ENCODE results near the gene PANK2.
A peak's percentile ranks its signal among the peaks of the same experiment; 100 is the strongest.
"Not testable (repeated sequence)": the region's sequence is repeated elsewhere in the genome, so short reads cannot be mapped to it uniquely, and the experiment has no call there.

PANK2 gene

DNA sequence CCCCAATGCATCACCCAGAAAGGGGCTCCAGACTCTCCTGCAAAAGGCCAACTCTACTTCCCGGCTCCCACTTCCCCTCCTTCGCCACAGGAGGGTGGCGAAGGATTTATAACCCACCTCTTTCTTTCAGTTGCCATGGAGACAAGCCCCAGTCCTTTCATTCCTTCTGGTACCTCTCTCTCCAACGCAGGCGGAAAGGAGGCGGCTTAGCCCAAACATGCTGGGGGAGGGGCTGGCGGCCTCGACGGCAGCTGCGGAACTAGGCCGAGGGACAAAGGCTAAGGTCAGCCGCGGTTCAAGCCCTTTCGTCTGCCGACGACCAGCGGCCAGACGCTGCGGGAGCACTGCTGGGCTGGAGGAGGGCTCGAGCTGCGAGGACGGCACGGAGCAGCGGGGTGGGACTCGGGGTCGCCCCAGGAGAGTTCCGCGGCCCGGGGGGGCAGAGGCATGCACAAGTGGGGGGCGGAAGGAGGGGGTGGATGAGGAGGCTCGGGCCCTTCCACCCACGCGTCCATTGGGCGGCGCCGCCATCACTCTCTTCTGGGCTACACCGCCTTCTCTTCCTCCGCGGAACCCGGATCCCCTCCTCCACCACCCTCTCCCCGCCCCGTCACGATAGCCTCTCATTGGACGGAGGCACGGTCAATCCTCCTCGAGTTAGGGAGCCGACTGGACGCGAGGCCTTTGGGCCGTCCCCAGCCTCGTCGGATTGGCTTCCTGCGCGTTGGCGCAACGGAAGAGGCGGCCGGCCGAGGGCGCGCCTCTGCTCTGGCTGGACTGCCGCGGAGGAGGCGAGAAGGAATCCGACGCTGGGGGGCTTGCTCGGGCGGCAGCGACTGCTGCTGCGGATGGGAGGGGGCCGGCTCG is at the start of gene PANK2:
PANK2 (plus strand) TSS at position 766 of the 867 bp plus-strand sequence.
- DNase-seq, result peak; percentile 90 to 91

DNA sequence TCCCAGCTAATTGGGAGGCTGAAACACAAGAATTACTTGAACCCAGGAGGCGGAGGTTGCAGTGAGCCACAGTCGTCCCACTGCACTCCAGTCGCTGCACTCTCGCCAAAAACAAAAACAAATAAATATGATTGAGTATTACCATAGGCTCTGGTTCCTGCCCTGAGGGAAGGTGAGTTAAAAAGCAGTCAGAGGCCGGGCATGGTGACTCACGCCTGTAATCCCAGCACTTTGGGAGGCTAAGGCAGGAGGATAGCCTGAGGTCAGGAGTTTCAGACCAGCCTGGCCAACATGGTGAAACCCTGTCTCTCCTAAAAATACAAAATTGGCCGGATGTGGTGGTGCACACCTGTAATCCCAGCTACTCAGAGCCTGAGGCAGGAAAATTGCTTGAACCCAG is 49.0 kb upstream of the PANK2 start:
- not testable (repeated sequence) for DNase-seq

DNA sequence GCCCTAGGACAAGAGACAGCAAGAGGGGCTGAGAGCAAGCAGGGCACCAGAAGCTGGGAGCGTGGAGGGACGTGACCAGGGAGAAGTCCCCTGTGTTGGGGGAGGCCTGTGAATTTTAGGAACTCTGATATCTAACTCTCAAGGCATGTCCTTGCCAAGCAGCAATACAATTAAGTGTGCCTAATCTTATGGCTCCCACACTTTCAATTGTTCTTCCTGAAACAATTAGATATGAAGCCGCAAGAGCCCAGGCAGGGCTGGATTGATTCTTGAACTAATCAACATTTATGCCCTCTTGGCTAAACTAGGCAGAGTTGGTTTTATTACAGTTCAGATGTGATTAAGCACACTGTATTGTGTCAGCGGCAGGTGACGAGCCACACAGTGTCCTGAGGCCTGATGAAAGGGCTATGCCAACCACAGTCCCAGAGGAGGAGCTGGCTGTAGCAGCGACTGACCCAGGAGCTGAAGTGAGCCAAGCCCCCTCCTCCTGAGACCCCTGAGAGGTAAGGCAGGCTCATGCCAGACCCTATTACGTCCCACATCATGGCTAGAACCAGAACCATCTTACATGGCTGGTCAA is 46.7 kb upstream of the PANK2 start:
- DNase-seq, result no peak

DNA sequence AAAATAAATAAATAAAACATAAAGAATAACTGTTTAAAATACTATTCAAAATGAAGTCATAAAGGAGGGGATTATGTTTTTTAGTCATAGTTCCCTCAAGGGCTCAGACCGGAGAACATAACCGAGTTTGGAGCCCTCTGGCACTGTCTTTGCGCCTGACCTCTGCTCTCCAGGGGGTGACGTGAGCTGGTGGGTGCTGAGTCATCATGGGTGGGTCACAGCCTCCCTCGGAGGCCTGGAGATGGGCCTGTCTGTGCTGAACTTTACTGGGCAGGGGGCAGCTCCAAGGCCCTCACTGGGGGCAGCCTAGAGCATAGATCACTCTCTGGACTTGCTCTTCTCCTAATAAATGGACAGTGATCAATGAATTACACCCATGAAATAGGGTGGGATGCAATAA is 45.7 kb upstream of the PANK2 start:
- no peak for DNase-seq

DNA sequence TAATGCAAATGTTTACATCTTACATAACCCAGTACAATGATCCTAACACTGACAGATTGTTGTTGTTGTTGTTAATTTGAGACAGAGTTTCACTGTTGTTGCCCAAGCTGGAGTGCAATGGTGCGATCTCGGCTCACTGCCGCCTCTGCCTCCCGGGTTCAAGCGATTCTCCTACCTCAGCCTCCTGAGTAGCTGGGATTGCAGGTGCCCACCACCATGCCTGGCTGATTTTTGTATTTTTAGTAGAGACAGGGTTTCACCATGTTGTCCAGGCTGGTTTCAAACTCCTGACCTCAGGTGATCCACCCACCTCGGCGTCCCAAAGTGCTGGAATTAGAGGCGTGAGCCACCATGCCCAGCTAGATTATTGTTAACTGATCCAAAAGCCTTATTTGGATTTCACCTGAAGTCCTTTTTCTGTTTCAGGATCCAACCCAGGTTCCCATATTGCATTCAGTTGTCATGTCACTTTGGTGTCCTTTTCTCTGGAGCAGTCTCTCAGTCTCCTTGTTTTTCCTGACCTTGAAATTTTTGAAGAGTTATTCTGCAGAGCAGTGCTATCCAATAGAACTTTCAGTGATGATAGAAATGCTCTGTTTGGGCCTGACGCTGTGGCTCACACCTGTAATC is 45.1 kb upstream of the PANK2 start:
- DNase-seq, result not testable (repeated sequence)

DNA sequence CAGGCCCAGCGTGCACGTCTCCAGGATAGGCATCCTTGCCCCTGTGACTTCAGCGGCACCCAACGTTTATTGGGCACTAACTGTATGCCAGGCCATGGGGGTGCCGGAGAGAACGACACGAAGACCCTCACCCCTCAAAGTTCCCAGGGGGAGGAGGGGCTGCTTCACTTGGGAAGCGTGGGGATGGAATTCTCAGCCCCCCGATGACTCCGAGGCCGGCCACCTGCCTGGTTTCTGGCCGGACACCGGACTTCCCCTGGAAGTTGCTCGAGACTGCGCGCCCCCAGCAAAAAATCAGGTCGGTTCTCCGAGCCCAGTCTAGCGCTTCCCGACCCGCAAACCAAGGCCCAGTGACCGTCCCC is 42.8 kb upstream of the PANK2 start:
- DNase-seq, result no peak

DNA sequence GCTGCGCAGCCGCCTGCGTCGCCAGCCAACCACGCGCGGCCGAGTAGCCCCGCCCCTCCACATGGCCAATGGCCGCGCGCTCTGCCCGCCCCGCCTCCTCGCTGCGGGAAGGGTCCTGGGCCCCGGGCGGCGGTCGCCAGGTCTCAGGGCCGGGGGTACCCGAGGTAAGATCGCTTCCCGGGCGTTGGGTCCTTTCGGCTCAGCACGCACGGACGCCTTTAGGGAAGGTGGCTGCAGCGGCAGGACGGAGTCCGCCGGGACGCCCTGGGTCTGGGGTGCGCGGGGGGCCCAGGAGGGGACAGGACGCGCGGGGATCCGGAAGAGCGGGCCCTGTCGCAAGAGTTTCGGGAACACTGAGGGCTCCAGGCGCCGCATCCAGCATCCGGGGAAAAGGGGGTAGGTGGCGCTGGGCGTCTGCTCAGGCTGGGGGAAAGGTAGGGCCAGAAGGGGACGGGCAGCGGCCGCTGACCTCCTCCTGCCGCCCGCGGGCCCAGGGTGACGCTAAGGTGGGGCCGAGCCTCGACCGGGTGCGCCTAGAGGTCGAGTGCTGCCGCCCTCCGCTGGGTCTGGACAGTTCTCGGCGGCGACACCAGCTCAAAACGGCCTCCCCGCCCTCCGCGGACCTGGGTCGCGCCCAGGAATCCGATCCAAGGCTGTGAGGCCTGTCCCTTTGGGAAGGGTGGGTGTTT is 42.3 kb upstream of the PANK2 start, which contains the start of gene MAVS:
MAVS (plus strand) TSS at position 95 of the 689 bp plus-strand sequence. CDS start 7,791 bp downstream, outside the sequence.
- DNase-seq, result peak; percentile 47 to 62

DNA sequence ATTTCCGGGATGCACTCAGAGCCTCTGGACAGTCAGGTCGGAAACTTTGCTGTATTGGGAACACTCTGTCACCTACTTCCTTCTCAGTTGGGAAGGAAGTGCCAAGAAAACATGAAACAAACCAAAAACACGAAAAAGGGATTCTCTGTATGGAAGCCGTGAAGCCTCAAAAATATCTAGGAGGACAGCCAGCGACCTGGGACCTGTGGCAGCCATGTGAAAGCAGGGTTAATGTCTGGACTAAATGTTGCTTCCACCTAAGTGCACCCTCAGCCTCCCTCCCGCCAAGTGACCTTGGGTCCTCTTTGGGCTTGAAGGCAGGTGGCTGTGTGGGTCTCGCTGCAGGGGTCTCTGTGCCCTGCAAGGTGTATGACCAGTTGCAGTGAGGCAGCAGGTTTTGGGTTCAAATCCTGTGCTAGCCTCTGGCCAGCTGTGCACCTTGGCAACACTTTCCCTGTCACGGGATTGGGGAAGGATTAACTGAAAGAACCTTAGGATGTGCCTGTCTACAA is 41.7 kb upstream of the PANK2 start:
- no peak for DNase-seq

DNA sequence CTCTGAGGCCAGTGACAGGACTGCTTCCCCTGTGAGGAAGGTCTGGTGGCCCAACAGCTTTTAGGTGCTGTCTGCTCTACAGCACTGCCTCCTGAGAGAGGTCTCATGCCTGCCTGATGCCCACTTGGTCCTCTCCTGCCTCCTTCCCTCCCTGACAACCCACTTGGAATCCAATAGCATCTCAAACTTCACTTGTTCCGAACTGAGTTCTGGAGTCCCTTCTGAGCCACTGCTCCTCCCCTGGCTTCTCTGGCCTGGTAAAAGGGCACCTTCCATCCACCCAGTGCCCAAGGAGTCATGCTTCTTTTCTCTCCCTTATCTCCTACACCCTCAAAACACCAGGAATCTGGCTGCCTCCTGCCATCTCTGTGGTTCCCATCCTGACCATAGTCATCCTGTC is 40.6 kb upstream of the PANK2 start:
- DNase-seq, result no peak

DNA sequence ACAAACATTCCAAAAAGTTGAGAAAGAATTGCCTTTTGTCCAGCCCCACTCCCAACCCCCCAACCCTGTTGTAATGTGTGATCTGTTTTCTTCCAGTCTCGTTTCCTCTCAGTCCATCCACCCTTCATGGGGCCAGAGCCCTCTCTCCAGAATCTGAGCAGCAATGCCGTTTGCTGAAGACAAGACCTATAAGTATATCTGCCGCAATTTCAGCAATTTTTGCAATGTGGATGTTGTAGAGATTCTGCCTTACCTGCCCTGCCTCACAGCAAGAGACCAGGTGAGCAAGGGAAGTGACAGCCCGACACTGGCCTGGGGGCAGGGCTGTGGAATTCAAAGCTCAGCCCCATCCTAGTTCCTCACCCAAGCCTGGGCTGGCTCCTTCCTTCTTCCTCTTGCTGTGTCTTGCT is 34.7 kb upstream of the PANK2 start:
- DNase-seq, result no peak

DNA sequence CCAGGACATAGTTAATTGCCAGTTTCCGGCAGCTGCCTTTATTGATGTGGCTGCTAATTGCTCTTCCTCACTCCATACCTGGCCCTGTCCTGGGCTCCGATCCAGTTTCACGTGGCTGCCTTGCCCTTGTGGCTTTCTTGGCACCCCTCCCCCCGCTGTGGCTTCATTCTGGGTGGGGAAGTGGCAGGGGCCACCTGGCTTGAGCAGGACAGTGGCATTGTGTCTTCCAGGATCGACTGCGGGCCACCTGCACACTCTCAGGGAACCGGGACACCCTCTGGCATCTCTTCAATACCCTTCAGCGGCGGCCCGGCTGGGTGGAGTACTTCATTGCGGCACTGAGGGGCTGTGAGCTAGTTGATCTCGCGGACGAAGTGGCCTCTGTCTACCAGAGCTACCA is 31.8 kb upstream of the PANK2 start:
- DNase-seq, result no peak

DNA sequence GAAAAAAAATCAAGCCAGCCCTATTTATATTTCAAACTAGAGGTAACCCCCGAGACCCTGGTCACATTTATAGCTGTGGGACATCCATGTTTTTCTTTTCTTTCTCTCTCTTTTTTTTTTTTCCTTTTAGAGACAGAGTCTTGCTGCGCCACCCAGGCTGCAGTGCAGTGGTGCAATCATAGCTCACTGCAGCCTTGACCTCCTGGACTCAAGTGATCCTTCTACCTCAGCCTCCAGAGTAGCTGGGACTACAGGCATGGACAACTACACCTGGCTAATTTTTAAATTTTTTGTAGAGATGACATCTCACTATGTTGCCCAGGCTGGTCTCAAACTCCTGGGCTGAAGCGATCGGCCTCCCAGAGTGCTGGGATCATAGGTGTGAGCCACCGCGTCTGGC is 30.5 kb upstream of the PANK2 start:
- DNase-seq, result no peak

DNA sequence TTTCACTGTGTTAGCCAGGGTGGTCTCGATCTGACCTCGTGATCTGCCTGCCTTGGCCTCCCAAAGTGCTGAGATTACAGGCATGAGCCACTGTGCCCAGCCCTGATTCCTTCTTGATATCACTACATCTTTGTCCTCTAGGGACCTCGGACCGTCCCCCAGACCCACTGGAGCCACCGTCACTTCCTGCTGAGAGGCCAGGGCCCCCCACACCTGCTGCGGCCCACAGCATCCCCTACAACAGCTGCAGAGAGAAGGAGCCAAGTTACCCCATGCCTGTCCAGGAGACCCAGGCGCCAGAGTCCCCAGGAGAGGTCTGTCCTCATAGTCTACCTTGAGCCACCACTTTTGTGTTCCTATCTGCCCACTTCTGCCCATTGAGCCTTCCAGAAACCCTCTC is 28.0 kb upstream of the PANK2 start:
- no peak for DNase-seq

DNA sequence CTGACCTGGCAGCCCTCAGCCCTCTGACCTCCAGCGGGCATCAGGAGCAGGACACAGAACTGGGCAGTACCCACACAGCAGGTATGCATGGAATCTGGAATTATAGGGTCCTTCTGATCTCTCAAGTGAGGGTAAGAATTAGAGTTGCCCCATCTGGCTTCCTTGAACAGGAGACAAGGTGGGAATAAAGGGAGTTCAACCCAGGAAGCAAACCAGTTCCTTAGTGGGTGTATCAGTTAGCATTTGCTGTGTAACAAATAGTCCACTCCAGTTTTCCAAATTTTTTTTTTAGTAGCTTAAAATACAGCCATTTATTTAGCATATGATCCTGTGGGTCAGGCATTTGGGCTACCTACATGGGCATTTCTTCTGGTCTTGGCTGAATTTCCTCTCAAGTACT is 26.9 kb upstream of the PANK2 start:
- no peak for DNase-seq

DNA sequence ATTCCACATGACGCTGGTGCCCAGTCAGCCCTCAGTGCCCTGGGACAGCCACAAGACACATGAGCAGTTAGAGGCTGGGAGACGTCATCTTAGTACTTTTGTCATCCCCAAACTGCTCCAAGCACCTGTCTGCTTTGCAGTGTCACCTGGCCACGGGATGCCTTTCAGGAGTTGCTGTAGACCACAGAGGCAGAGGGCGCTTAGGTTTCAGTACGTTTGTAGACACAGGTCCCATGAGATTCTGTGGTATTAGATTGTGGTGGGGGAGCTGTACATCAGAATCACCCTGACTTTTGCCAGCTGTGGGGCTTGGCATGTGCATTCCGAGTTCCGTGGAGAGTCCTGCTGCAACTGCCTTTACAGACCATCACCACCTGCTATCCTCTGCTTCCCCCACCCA is 25.9 kb upstream of the PANK2 start:
- DNase-seq, result no peak

DNA sequence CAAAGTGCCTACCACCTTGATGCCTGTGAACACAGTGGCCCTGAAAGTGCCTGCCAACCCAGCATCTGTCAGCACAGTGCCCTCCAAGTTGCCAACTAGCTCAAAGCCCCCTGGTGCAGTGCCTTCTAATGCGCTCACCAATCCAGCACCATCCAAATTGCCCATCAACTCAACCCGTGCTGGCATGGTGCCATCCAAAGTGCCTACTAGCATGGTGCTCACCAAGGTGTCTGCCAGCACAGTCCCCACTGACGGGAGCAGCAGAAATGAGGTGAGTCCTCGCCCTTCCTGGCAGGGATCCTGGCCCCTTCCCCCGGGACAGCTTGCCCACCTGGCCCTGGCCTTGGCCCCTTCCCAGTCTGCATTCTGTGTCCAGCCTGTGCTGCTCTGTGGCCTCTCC is 24.7 kb upstream of the PANK2 start:
- no peak for DNase-seq

DNA sequence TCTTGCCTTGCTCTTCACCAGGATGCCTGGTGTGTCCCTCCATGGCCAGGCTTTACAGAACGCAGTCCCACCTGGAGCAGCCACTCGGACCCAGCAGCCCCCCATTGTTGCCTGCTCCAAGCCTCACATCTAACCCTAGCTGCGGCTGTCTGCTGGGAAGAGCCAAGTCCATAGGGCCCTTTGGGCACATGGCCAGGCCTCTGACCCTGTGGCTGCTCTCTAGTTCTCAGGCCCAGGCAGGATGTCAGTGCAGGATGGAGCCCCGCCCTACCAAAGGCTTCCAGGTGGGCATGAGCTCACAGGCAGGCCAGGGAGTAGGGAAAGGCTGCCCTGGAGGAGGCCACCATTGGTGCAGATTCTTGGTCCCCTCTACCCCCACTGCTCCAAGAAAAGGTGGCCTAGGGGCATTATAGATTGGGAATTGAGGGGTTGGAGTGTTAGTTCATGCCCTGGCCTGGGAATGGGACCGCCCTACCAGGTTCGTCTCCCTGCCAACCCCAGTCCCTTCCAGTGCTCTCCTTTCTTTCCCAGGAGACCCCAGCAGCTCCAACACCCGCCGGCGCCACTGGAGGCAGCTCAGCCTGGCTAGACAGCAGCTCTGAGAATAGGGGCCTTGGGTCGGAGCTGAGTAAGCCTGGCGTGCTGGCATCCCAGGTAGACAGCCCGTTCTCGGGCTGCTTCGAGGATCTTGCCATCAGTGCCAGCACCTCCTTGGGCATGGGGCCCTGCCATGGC is 23.9 kb upstream of the PANK2 start:
- DNase-seq, result no peak

DNA sequence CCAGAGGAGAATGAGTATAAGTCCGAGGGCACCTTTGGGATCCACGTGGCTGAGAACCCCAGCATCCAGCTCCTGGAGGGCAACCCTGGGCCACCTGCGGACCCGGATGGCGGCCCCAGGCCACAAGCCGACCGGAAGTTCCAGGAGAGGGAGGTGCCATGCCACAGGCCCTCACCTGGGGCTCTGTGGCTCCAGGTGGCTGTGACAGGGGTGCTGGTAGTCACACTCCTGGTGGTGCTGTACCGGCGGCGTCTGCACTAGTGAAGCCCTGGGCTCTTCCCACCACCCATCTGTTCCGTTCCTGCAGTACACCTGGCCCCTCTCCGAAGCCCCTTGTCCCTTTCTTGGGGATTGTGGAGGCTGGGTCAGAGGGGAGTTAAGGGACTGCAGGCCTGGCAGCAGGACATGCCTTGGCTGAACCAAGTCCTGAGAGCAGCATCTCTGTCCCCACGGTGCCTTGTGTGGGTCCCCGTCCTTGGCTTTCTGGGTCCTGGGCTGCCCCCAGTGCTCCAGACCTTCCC is 23.2 kb upstream of the PANK2 start:
- no peak for DNase-seq

DNA sequence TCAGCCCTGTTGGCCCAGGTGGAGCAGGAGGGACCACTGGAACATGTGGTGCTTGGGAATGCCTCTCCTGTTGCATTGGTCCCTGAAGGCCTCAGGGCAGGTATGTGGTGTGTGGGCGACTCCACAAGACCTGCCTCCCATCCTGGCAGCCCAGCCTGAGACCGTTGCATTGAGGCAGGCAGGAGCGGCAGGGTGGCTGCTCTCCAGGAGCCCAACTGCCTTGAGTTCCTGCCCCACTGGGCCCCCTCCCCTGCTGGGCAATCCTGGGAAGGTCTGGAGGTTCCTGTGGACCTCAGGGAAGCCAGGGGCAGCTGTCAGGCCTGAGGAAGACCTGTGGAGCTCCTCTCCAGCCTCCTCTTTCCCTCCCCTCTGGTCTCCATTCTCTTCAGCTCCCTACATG is 22.7 kb upstream of the PANK2 start:
- DNase-seq, result no peak

DNA sequence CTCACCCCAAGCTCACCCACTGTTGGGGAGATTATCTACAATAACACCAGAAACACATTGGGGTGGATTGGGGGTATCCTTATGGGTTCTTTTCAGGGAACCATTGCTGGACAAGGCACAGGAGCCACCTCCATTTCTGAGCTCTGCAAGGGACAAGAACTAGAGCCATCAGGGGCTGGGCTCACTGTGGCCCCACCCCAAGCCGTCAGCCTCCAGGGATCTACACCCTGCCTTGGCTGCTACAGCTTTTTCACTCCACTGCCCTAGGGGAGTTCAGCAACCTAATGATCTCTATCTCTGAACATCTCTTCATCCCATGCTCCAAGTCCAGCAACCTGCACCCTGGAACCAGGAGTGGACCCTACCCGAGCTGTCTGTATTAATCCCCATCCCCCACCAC is 21.4 kb upstream of the PANK2 start:
- DNase-seq, result no peak

DNA sequence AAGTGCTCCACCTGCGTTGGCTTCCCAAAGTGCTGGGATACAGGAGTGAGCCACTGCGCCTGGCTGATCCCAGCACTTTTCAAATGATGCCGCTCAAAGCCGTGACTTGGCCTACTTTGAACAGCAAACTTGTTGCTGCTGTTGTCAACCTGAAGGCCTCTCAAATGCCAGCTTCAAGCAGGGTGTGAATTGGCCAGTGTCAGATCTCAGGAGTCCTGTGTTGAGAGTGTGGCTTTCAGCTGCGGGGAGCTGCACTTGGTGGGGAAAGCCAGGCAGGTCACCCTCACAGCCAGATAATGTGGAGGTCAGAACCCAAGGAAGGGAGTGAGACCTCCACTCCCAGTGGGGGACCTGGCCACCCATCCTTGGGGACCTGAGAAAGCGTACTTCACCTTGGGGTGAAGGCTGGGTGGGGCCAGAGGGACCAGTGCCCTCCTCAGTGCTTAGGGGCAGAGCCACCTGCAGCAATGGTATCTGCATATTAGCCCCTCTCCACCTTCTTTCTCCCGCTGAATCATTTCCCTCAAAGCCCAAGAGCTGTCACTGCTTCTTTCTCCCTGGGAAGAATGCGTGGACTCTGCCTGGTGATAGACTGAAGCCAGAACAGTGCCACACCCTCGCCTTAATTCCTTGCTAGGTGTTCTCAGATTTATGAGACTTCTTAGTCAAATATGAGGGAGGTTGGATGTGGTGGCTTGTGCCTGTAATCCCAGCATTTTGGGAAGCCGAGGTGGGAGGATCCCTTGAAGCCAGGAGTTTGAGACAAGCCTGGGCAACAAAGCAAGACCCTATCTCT is 19.1 kb upstream of the PANK2 start:
- no peak for DNase-seq
